Measurements from ENCODE around the gene CLPTM1L.

Gene CLPTM1L

GRCh38 chr5:1322955-1323802 is 21.7 kb downstream of the CLPTM1L start:
- Histone ChIP-seq H3K27ac (no peak overlapping the region), H3K27me3 (no peaks in the 10 kb centered on the region), H3K4me3 (no peak overlapping the region), H3K9me3 (no peaks in the 10 kb centered on the region), H3K4me1 (peaks cover 0 to 6% (median 3%) of the 10 kb centered on the region in 4 donors), H3K36me3 (peaks cover 76 to 86% (median 78%) of the 10 kb centered on the region in 3 donors)
- no peak for TF ChIP-seq CTCF (IDR thresholded peaks at IDR 0.05)
- intact Hi-C loops (cut with DNase I; ENCODE audit: low total_unique reads) = no loop called here
- DNase-seq = peak; percentile 8 to 37

GRCh38 chr5:1322036-1322900 is 22.6 kb downstream of the CLPTM1L start:
- peak; percentile 20 to 41 for DNase-seq
- Histone ChIP-seq H3K27ac (no peak overlapping the region), H3K36me3 (peaks cover 85 to 94% (median 86%) of the 10 kb centered on the region in 3 donors), H3K9me3 (no peaks in the 10 kb centered on the region), H3K4me1 (peaks cover 0 to 4% (median 1%) of the 10 kb centered on the region in 4 donors), H3K27me3 (no peaks in the 10 kb centered on the region), H3K4me3 (no peak overlapping the region)
- TF ChIP-seq CTCF (IDR thresholded peaks at IDR 0.05) = no peak
- intact Hi-C loops (cut with DNase I; ENCODE audit: low total_unique reads) = no loop called here

- intact Hi-C loops (cut with DNase I; ENCODE audit: low total_unique reads) = no loop called here
- Histone ChIP-seq H3K36me3 (peaks cover 85 to 92% (median 88%) of the 10 kb centered on the region in 3 donors), H3K4me3 (no peak overlapping the region), H3K27ac (no peak overlapping the region), H3K4me1 (no peaks in the 10 kb centered on the region), H3K27me3 (no peaks in the 10 kb centered on the region), H3K9me3 (no peaks in the 10 kb centered on the region)
- peak in 1 of 2 donors; percentile 16 for DNase-seq
- TF ChIP-seq CTCF (IDR thresholded peaks at IDR 0.05) = no peak
Observed at GRCh38 chr5:1321576-1321975, 23.3 kb downstream of the CLPTM1L start.

- Histone ChIP-seq H3K9me3 (no peaks in the 10 kb centered on the region), H3K27me3 (no peaks in the 10 kb centered on the region), H3K27ac (no peak overlapping the region), H3K4me1 (peaks cover 0 to 5% (median 2%) of the 10 kb centered on the region in 4 donors), H3K36me3 (peaks cover 82 to 84% (median 84%) of the 10 kb centered on the region in 3 donors), H3K4me3 (no peak overlapping the region)
- no peak for TF ChIP-seq CTCF (IDR thresholded peaks at IDR 0.05)
- intact Hi-C loops (cut with DNase I; ENCODE audit: low total_unique reads) = no loop called here
- DNase-seq = peak in 1 of 2 donors; percentile 14
Observed at GRCh38 chr5:1320436-1321344, 24.2 kb downstream of the CLPTM1L start.
